ENCODE measurements around the gene VPS35.

- TF ChIP-seq CTCF (IDR thresholded peaks at IDR 0.05), result no peak
- TF ChIP-seq POLR2AphosphoS5 (IDR thresholded peaks at IDR 0.05), result no peak
- no peak for TF ChIP-seq EP300 (IDR thresholded peaks at IDR 0.05)
Observed at GRCh38 chr16:46612121-46612520, 76.9 kb downstream of the VPS35 start.

All from upper lobe of left lung (tissue), 4 donors.